Measurements from ENCODE around the gene KIF26B. TPM values are rescaled to one million over a fixed set of nuclear protein-coding genes. Genes with fewer than 3 reads are reported as not detected.

KIF26B gene
- total RNA-seq, 4 donors from 2014 or later: 0.90 to 2.0 (median 1.5) TPM

GRCh38 chr1:245551536-245551935 is 396.8 kb downstream of the KIF26B start:
- TF ChIP-seq POLR2A (IDR thresholded peaks at IDR 0.05): no peak
- no peak for TF ChIP-seq CTCF (IDR thresholded peaks at IDR 0.05)
- no peak for TF ChIP-seq EP300 (IDR thresholded peaks at IDR 0.05)
- WGBS, 2 donors: 94 to 96% methylated on average over 9 of the region's 9 CpGs
- H3K9me3 ChIP-seq: peaks cover 0 to 4% (median 0%) of the 10 kb centered on the region in 4 donors
- H3K27ac ChIP-seq: no peak overlapping the region
- no peak for DNase-seq (ENCODE audit: low spot score in 2 of 2)
- no peaks in the 10 kb centered on the region for H3K4me1 ChIP-seq
- no peak overlapping the region for H3K4me3 ChIP-seq
- H3K27me3 ChIP-seq: no peaks in the 10 kb centered on the region
- H3K36me3 ChIP-seq: no peaks in the 10 kb centered on the region

- no peak for TF ChIP-seq EP300 (IDR thresholded peaks at IDR 0.05)
- no peak for TF ChIP-seq CTCF (IDR thresholded peaks at IDR 0.05)
- no peak for TF ChIP-seq POLR2A (IDR thresholded peaks at IDR 0.05)
- 84 to 95% methylated on average over 9 of the region's 9 CpGs for WGBS, 2 donors
Observed at GRCh38 chr1:245552331-245552730, 397.5 kb downstream of the KIF26B start.

GRCh38 chr1:245556057-245556456 is 401.3 kb downstream of the KIF26B start:
- peaks cover 0 to 4% (median 0%) of the 10 kb centered on the region in 4 donors for H3K9me3 ChIP-seq
- no peaks in the 10 kb centered on the region for H3K36me3 ChIP-seq
- no peak for DNase-seq (ENCODE audit: low spot score in 2 of 2)
- no peak overlapping the region for H3K27ac ChIP-seq
- H3K27me3 ChIP-seq: no peaks in the 10 kb centered on the region
- H3K4me3 ChIP-seq: no peak overlapping the region
- no peak for TF ChIP-seq EP300 (IDR thresholded peaks at IDR 0.05)
- TF ChIP-seq CTCF (IDR thresholded peaks at IDR 0.05): no peak
- no peak for TF ChIP-seq POLR2A (IDR thresholded peaks at IDR 0.05)
- no peaks in the 10 kb centered on the region for H3K4me1 ChIP-seq
- 77 to 88% methylated on average over 3 of the region's 3 CpGs for WGBS, 2 donors

More at GRCh38 chr1:245552331-245552730, 397.5 kb downstream of the KIF26B start:
- DNase-seq (ENCODE audit: low spot score in 2 of 2): no peak
- H3K27me3 ChIP-seq: no peaks in the 10 kb centered on the region
- peaks cover 0 to 4% (median 0%) of the 10 kb centered on the region in 4 donors for H3K9me3 ChIP-seq
- H3K27ac ChIP-seq: no peak overlapping the region
- H3K4me3 ChIP-seq: no peak overlapping the region
- no peaks in the 10 kb centered on the region for H3K4me1 ChIP-seq
- H3K36me3 ChIP-seq: no peaks in the 10 kb centered on the region

GRCh38 chr1:245558069-245558468 is 403.3 kb downstream of the KIF26B start:
- Histone ChIP-seq H3K27ac (no peak overlapping the region), H3K36me3 (no peaks in the 10 kb centered on the region), H3K4me1 (no peaks in the 10 kb centered on the region), H3K27me3 (no peaks in the 10 kb centered on the region), H3K9me3 (no peaks in the 10 kb centered on the region), H3K4me3 (no peak overlapping the region)
- no peak for TF ChIP-seq POLR2A (IDR thresholded peaks at IDR 0.05)
- no peak for TF ChIP-seq CTCF (IDR thresholded peaks at IDR 0.05)
- DNase-seq (ENCODE audit: low spot score in 2 of 2): no peak
- WGBS, 2 donors: 78 to 85% methylated on average over 5 of the region's 5 CpGs

GRCh38 chr1:245560316-245560859 is 405.6 kb downstream of the KIF26B start:
- 73 to 79% methylated on average over 12 of the region's 12 CpGs for WGBS, 2 donors
- no peak for DNase-seq (ENCODE audit: low spot score in 2 of 2)
- no peak overlapping the region for H3K27ac ChIP-seq
- H3K9me3 ChIP-seq: no peaks in the 10 kb centered on the region
- H3K27me3 ChIP-seq: no peaks in the 10 kb centered on the region
- TF ChIP-seq EP300 (IDR thresholded peaks at IDR 0.05): no peak
- no peak for TF ChIP-seq POLR2A (IDR thresholded peaks at IDR 0.05)
- TF ChIP-seq CTCF (IDR thresholded peaks at IDR 0.05): no peak
- no peaks in the 10 kb centered on the region for H3K36me3 ChIP-seq
- no peaks in the 10 kb centered on the region for H3K4me1 ChIP-seq
- H3K4me3 ChIP-seq: no peak overlapping the region

Data from tibial nerve (tissue), 4 donors.